ENCODE data around the gene UNC5A.

The UNC5A gene

GRCh38 chr5:176810081-176810597 is at the start of gene UNC5A:
Gene UNC5A, plus strand, starts transcription at chr5:176810559. Its CDS starts 192 bp downstream, at chr5:176810751.
- FAIRE-seq: no peak

GRCh38 chr5:176761755-176762154 is 48.6 kb upstream of the UNC5A start:
- no peak for FAIRE-seq

- FAIRE-seq: no peak
Observed at GRCh38 chr5:176762489-176762888, 47.9 kb upstream of the UNC5A start.

GRCh38 chr5:176765687-176766086 is 44.7 kb upstream of the UNC5A start:
- no peak for FAIRE-seq

- no peak for FAIRE-seq
Observed at GRCh38 chr5:176768174-176768970, 42.0 kb upstream of the UNC5A start.

- no peak for FAIRE-seq
Observed at GRCh38 chr5:176769911-176770310, 40.4 kb upstream of the UNC5A start.

- FAIRE-seq: no peak
Observed at GRCh38 chr5:176770431-176770830, 39.9 kb upstream of the UNC5A start.

GRCh38 chr5:176771102-176771845 is 39.1 kb upstream of the UNC5A start:
- no peak for FAIRE-seq

- FAIRE-seq: no peak
Observed at GRCh38 chr5:176772271-176773210, 37.8 kb upstream of the UNC5A start.

GRCh38 chr5:176773408-176774035 is 36.8 kb upstream of the UNC5A start:
- no peak for FAIRE-seq

- FAIRE-seq: no peak
Observed at GRCh38 chr5:176774216-176775171, 35.9 kb upstream of the UNC5A start.

- no peak for FAIRE-seq
Observed at GRCh38 chr5:176775409-176775808, 35.0 kb upstream of the UNC5A start.

- FAIRE-seq: no peak
Observed at GRCh38 chr5:176776141-176776865, 34.1 kb upstream of the UNC5A start.

- FAIRE-seq: no peak
Observed at GRCh38 chr5:176776916-176777315, 33.4 kb upstream of the UNC5A start.

- no peak for FAIRE-seq
Observed at GRCh38 chr5:176778921-176779465, 31.4 kb upstream of the UNC5A start.

- FAIRE-seq: no peak
Observed at GRCh38 chr5:176779537-176779936, 30.8 kb upstream of the UNC5A start.

- no peak for FAIRE-seq
Observed at GRCh38 chr5:176780176-176781053, 29.9 kb upstream of the UNC5A start.

GRCh38 chr5:176781054-176781375 is 29.3 kb upstream of the UNC5A start:
- no peak for FAIRE-seq
